NCI-H774 (cell line): ENCODE data around the gene BACH2.

Experiments used
- DNase-seq: peaks from one replicate; lab custom pipeline; 2025; lab: John Stamatoyannopoulos, UW

BACH2 gene

GRCh38 chr6:89888871-89889270, 407.8 kb downstream of the BACH2 start:
- DNase-seq: no peak

GRCh38 chr6:89888138-89888514, 408.5 kb downstream of the BACH2 start:
- no peak for DNase-seq

GRCh38 chr6:89887452-89888137, 409.0 kb downstream of the BACH2 start:
- DNase-seq: no peak

- no peak for DNase-seq
Observed at GRCh38 chr6:89886378-89887120, 410.1 kb downstream of the BACH2 start.
